NCI-H2107 treated with DMSO at 0.1 percent for 48 hours (cell line): ENCODE data around the gene TP53TG3B.
"Not testable (repeated sequence)": the region's sequence is repeated elsewhere in the genome, so short reads cannot be mapped to it uniquely, and the experiment has no call there.

Experiments used
- DNase-seq: peaks from one replicate; lab custom pipeline; 2025; ENCODE audit not compliant: unreplicated experiment; lab: John Stamatoyannopoulos, UW

The TP53TG3B gene, protein sequence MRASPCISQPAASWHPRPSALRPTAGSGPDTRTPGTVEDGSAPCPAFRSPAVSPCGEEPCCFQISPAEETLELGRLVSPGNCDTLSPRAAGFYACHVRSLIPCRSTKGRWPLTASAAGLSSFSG

GRCh38 chr16:33360541-33360940 lies at the start of gene TP53TG3B:
Gene TP53TG3B, plus strand, starts transcription at chr16:33360841. Its CDS starts 68 bp downstream, at chr16:33360909.
- not testable (repeated sequence) for DNase-seq

DNA sequence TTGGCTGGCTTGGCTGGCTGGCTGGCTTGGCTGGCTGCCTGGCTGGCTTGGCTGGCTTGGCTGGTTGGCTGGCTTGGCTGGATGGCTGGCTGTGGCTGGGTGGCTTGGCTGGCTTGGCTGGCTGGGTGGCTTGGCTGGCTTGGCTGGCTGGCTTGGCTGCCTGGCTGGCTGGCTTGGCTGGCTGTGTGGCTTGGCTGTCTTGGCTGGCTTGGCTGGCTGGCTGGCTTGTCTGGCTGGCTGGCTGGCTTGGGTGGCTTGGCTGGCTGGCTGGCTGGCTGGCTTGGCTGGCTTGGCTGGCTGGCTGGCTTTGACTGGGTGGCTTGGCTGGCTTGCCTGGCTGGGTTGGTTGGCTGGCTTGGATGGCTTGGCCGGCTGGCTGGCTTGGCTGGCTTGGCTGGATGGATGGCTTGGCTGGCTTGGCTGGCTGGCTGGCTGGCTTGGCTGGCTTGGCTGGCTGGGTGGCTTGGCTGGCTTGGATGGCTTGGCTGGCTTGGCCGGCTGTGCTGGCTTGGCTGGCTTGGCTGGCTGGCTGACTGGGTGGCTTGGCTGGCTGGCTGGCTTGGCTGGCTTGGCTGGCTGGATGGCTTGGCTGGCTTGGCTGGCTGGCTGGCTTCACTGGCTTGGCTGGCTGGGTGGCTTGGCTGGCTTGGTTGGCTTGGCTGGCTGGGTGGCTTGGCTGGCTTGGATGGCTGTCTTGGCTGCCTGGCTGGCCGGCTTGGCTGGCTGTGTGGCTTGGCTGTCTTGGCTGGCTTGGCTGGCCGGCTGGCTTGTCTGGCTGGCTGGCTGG lies 24.2 kb upstream of the TP53TG3B start:
- DNase-seq = not testable (repeated sequence)

- not testable (repeated sequence) for DNase-seq
Measured at GRCh38 chr16:33337627-33338542, 22.8 kb upstream of the TP53TG3B start.

- not testable (repeated sequence) for DNase-seq
Measured at GRCh38 chr16:33338543-33338951, 22.1 kb upstream of the TP53TG3B start.

DNA sequence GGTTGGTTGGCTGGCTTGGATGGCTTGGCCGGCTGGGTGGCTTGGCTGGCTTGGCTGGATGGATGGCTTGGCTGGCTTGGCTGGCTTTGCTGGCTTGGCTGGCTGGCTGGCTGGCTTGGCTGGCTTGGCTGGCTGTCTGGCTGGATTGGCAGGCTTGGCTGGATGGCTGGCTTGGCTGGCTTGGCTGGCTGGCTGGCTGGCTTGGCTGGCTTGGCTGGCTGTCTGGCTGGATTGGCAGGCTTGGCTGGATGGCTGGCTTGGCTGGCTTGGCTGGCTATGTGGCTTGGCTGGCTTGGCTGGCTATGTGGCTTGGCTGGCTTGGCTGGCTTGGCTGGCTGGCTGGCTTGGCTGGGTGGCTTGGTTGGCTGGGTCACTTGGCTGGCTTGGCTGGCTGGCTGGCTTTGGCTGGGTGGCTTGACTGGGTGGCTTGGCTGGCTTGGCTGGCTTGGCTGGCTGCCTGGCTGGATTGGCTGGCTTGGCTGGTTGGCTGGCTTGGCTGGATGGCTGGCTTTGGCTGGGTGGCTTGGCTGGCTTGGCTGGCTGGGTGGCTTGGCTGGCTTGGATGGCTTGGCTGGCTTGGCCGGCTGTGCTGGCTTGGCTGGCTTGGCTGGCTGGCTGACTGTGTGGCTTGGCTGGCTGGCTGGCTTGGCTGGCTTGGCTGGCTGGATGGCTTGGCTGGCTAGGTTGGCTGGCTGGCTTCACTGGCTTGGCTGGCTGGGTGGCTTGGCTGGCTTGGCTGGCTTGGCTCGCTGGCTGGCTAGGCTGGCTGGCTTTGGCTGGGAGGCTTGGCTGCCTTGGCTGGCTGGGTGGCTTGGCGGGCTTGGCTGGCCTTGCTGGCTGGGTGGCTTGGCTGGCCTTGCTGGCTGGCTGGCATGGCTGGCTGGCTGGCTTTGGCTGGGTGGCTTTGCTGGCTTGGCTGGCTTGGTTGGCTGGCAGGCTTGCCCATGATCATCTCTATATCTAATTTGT lies 21.3 kb upstream of the TP53TG3B start:
- DNase-seq = not testable (repeated sequence)
